A204.1 (cell line): ENCODE data around the gene ANKFY1.
"Not testable (repeated sequence)": the region's sequence is repeated elsewhere in the genome, so short reads cannot be mapped to it uniquely, and the experiment has no call there.

Source experiments
- FAIRE-seq: peaks from 2 replicates; lab custom pipeline; 2012; peaks lifted over from hg19 to GRCh38; lab: Jason Lieb, UNC

Gene ANKFY1

DNA sequence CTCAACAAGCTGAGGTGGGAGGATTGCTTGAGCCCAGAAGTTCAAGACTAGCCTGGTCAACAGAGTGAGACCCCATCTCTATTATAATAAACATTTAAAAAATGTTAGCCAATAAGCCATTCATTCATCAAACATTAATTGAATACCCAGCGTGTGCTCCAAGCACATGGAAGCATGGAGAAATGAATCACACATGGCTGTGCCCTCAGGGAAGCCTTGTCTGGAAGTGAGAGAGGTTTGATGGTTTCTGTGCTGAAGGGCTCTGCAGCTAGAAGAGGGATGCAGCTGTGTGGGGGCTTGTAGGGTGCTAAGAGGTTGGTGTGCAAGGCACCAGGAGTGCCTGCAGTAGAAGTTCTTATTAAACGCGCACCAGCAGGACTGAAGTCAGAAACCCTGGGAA lies 109.6 kb downstream of the ANKFY1 start:
- FAIRE-seq: no peak

DNA sequence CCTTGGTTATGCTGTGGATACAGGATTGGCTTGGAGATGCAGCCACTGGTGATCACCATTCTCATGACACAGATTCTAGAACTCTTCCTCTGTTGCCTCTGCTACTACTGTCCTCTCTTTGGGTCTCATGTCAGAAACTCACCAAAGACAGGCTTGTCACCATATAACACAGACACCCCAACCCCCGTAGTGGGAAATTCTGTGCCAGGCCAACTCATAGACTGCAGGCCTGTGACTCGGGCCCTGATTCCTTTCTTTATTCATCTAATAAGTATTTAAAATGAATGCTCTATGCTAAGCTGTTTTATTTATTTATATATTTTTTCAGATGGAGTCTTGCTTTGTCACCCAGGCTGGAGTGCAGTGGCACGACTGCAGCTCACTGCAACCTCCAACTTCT lies 111.3 kb downstream of the ANKFY1 start:
- FAIRE-seq: no peak

DNA sequence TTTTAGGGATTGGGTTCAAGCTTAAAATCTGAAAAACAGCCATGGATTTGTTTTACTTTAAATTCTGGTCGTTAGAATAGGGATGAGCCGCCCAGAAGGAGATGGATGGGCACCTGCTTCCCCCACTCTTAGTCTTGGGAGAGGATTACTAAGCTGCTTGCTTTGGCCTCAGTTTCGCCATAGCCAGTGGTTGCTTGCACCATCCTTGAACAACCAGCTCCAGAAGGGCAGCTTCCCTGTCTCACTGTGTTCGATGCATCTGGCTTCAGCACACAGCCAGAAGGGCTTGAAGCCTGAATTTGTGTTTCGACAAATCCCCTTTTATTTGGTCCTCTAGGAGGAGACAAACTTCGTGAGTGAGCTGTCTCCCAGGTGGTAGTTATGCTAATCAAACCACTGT lies 113.7 kb downstream of the ANKFY1 start:
- no peak for FAIRE-seq

DNA sequence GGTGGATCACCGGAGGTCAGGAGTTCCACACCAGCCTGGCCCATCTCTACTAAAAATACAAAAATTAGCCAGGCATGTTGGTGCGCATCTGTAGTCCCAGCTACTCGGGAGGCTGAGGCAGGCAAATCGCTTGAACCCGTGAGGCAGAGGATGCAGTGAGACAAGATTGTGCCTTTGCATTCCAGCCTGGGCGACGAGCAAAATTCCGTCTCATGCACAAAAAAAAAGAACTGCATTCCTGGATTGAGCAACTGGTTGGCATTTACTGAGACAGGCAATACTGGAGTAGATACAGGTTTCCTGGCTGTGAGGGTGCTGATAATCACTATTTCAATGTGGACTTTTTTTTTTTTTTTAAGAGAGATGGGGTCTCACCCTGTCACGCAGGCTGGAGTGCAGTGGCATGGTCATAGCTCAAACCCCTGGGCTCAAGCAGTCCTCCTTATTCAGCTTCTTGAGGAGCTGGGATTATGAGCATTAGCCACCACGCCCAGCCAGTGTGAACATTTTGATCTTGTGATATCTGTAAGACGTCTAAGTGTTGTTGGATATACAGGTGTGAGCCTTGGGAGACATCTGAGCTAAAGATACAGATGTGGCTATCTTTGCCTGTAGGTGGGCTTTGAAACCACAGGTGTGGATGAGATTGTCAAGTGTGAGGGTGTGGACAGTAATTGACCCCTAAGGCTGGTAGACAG lies 115.0 kb downstream of the ANKFY1 start:
- no peak for FAIRE-seq

DNA sequence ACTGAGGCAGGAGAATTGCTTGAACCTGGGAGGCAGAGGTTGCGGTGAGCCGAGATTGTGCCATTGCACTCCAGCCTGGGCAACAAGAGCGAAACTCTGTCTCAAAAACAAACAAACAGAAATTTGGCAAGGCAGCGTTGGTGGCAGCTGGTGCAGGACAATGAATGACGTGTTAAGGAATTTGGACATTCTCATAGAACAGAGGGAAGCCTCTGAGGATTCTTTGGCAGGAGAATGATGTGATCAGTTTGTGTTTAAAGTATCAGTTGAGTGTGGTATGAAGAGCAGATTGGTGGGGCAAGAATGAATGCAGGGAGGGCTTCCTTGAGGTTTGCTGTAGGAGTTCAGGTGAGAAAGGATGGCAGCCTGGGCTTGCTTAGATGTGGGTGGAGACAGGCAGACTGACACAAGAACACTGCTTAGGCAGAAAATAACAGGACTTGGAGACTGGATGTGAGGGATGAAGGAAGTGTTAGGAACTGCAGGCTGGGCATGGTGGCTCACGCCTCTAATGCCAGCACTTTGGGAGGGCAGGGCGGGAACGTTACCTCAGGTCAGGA lies 115.9 kb downstream of the ANKFY1 start:
- FAIRE-seq: no peak

DNA sequence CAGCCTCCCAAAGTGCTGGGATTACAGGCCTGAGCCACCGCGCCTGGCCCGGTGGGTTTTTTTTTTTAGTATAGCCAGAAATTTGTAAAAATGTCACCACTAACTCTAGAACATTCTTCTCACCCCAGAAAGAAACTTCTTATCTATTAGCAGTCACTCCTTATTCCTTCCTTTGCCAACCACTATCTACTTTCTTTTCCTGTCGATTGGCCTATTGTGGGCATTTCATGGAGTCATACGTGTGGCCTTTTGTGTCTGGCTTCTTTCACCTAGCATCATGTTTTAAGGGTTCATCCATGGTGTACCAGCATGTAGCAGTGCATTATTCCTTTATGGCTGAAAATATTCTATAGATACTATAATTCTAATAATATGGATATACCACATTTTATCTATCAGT lies 117.1 kb downstream of the ANKFY1 start:
- no peak for FAIRE-seq

DNA sequence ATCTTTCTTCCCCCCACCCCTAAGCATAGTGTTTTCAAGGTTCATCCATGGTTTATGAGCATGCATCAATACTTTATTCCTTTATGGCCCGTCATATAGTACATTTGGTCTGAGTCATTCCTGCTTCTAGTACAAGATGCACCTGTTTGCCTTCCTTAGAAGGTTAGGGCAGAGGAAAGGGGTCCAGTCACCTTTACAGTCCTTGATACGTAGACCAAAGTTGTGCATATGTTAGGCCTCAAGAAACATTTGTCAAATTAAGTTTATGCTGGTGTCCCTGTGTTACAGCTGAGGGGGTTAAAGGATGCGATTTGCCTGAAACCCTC lies 119.4 kb downstream of the ANKFY1 start:
- FAIRE-seq: no peak

DNA sequence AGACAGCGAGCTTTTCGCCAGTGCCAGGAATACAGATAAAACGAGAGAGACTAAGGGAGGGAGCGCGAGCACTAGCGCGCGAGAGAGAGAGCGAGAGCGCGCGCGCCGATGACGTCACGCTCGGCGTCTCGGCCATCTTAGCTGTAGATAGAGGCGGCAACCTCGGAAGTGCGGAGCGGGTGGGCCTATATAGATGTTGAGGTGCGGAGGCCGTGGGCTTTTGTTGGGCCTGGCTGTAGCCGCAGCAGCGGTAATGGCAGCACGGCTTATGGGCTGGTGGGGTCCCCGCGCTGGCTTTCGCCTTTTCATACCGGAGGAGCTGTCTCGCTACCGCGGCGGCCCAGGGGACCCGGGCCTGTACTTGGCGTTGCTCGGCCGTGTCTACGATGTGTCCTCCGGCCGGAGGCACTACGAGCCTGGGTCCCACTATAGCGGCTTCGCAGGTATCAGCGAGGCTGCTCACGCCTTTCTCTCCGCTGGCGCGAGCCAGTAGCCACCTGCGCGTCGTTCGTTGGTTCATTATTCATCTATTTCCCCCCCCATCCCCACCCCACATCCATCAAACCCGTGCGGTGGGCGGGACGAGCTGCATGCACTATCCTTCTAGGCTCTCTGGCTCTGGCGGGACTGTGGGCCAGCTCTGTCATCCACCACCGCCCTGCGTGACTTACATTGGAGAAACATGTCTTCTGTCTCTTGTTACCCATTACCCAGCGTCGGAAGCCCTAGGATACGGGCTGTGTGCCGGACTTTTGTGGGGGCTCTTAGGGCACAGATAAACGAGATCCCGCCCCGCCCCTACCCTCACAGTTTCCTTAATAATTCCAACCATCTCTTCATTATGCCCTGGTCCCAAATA lies 120.0 kb downstream of the ANKFY1 start:
- FAIRE-seq: peak; percentile 3

DNA sequence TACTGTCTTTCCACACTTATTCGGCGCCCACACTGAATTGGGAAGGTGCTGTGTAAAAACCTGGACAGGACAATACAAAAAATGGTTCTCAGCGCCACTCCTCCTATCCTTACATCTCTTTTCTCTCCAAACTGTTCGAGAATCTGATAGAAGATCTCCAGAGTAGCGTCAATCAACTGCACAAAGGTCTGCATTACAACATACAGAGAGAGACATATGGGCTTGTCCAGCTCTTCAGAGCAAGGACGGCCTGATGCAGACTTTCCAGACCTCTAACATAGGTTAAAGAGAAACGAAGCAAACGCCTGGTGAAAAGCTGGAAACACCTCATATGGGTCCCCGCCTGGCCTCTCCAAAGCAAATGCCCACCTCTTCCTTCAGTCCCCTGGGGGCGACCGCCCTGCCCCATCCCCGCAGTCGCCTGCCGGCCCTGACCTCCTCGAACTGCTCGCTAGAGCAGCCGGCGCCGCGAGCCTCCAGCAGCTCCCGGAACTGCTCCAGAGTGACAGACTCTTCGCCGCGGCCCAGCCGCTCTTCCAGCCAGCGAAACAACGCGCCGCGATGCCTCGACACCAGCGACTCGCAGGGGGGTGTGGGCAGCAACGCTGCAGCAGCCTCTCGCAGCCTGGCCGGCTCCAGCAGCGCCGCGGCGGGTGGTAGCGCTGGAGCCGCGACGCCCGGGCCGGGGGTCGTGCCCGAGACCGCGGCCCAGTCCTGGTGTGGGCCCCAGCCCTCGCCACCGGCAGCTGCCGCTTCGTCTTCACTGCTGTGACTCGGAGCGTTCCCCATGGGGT lies 121.5 kb downstream of the ANKFY1 start:
- no peak for FAIRE-seq

DNA sequence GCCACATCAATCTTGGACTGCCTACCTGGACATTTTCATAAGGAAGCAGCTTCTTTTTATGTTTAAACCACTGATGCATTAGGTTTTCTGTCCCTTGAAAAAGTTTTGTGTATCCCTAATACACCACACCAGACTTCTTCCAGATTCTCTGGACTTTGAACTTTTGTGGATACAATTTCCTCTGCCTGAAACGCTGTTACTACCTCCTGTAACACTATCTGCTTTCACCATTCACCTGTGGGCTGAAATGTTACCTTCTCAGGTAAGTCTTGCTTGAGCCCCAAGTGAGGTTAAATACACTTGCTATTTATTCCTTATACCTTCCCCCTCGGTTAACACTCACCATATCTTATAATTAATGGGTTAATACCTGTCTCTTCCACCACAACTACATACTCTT lies 123.7 kb downstream of the ANKFY1 start:
- no peak for FAIRE-seq

DNA sequence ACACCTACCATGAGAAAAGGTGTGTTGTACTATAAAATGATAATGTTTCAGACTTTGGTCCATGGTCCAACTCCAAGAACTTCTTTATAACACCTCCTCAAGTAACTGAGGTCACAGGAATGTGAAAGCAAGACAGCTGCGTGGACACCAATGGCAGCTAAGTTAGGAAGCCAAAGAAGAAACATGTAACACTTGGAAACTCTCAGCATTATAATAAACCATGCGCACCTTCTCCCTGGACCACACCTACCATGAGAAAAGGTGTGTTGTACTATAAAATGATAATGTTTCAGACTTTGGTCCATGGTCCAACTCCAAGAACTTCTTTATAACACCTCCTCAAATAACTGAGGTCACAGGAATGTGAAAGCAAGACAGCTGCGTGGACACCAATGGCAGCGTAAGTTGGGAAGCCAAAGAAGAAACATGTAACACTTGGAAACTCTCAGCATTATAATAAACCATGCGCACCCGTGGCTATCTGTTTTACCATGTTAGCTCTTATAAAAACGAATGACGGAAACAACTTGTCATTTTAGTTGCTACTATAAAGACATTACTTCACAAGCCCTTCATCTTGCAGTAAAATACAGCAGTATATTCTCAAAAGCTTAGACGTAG lies 124.8 kb downstream of the ANKFY1 start:
- FAIRE-seq: not testable (repeated sequence)

DNA sequence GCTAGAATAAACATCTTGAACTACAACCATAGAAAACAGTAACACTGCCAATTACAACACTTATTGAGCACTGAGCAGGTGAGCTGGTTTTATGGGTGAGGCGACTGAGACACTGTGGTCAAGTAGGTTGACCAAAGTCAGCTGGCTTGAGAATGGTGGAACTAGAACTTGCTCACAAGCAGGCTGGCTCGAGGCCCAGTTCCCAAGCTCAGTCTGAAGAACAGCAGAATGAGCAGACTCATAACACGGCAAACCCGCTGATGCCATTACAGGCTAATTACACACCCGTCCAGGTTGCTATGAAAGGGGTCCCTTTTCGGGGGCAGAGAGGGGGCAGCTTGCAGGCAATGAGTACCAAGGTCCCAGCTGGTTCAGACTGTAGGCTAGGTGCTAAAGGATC lies 127.4 kb downstream of the ANKFY1 start:
- no peak for FAIRE-seq

DNA sequence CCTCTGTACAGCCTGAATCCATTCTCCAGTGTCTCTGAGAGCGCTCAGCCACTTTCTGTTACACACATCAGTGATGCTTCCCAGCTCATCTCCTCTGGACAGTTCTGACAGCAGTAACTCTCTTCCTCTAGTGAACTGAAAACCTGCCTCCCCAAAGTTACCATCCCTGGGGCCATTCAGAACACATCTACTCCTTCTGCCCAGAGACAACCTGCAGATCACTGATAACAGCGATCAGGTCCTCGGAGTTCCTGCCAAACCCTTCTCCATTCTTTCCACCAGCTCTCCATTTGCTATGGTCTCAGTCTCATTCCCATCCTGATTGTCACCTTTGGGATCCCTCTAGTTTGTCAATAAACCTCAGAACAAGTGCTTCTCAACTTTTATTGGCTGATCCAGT lies 128.3 kb downstream of the ANKFY1 start:
- FAIRE-seq: no peak

DNA sequence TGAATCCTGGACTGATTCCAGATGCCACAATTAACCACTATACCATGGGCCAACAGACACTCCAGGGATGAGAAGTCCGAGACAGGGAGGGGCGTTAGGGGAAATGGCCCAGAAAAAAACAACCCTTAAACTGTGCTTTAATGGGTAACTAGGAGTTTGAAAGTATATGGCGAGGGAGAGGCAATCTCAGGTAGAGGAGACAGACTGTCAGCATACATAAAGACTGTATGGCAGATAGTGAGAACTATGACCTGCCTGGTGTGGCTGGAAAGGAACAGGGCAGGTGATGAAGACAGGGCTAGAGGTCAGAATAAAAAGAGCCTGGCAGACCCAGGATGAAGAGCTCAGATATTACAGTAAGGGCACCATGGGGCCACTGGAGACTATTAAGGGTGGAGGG lies 129.1 kb downstream of the ANKFY1 start:
- no peak for FAIRE-seq

DNA sequence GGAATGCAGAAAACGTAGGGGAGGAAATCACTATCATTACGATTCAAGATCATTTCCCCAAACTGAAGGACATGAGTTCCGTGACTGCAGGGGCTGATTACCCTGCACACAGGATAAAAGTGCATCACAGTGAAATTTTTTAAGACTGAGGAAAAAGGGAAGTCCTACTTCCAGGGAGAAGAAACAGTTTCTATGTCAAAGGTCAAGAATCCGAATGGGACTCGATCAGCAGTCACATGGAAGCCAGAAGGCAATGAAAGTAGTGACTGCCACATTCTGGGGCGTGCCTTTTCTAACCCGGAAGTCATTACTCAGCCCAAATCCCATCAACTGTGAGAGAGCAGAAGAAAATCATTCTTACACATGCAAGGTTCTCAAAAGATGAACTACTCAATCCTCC lies 133.1 kb downstream of the ANKFY1 start:
- FAIRE-seq: no peak

DNA sequence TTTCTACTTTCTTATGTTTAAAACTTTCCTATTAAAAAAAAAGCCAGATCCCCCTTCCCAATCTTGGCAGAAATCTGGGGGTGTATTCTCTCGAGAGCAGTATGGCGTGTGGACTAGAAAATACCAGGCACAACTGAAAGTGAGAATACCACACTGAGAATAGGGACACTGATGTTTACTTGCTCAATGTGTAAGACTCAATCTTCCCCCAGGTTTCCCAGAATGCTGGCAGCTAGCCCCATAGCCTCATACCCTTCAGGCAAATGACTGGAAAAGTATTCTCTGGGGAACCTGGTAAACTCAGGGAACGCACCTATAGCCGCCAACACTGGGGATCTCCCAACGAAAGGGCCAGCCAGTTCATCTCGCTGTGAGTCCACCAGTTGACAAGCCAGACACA lies 136.2 kb downstream of the ANKFY1 start:
- no peak for FAIRE-seq

DNA sequence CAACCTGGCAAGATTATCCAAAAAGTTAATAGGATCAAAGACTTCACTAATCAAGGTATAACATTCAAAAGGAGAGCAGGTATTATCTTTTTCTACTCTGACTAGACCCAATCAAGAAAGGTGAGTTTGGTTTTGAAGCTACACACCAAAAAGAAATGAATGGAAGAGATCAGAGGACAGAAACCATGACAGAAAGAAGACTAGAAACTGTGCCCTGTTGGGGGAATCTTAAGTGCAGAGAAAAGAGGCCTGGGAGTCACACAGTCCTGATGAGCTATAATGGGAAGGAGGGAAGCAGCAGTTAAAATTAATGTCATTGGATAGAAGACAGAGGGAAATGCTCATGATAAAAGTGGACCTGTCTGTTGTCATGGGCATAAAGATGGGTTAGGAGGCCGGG lies 138.2 kb downstream of the ANKFY1 start:
- FAIRE-seq: no peak

DNA sequence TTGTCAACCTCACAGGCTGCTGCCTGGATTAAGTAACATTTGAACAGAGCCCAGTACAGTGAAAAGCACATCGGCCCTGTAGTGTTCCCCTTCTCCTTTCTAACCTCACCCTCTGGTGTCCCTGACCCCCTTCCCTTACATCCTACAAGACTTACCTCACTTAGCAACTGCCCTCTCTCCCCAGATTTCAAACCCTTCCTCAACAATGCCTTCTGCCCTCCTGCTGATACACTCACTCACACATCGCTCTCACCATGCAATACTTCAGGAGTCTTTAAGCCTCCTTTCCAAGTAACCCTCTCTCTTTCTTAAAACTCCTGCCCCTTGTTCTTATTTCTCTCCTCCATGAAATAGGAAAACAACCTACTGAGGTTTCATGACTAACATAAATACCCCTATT lies 138.8 kb downstream of the ANKFY1 start:
- no peak for FAIRE-seq

DNA sequence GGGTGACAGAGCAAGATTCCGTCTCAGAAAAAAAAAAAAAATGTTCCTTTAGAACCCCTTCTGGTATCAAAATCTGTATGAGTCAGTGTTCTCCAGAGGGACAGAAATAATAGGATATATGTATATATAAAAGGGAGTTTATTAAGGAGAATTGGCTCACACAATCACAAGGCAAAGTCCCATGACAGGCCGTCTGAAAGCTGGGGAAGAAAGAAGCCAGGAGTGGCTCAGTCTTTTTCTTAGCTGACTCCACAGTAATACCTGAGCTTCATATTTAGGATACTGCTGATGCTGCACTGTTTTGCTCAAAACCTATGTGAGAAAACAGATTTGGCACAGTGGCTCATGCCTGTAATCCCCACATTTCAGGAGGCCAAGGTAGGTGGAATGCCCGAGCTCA lies 143.4 kb downstream of the ANKFY1 start:
- no peak for FAIRE-seq

DNA sequence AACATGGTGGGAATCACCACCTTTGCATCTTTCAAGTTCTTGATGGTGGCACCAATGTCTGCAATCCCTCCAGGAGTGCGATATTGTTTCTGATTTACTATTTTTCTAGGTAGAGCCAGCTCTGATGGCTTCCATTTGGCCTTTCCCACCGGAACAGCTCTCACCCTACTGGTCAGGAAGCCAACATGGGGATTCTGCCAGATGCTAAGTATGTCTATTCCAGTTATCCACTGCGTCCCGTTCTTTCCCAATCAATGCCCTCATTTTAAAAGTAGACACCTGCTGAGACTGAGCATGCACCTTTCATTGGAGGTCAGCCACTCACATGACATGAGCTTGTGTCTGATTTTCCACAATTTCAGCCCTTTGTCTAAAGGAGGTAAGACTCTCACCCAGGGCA lies 144.5 kb downstream of the ANKFY1 start:
- FAIRE-seq: no peak

DNA sequence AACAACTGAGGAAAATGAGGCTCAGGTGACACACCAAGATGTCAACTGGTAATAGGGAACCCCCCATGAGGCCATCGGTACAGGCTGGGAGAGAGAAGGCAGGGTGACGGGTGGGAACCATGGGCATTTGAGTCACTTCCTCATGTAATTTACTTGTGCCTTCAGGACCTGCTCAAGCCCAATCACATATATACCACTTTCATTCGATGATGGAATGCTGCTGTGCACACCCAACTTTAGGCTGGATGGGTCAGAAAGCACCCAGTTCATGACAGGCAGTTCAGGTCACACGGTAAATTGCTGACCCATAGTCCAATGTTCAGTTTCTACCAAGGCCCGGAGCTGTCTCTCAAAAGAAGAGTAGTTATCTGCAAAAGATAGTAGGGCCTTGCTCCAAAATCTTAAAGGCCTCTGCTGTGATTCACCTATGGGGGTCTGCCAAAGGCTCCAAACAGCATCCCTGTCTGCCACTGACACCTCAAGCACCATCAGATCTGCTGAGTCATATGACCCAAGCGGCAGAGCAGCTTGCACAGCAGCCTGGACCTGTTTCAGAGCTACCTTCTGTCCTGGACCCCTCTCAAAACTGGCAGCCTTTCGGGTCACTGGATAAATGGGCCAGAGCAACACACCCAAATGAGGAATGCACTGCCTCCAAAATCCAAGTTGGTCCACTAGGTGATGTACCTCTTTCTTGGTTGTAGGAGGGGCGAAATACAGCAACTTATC lies 145.6 kb downstream of the ANKFY1 start:
- FAIRE-seq: no peak

DNA sequence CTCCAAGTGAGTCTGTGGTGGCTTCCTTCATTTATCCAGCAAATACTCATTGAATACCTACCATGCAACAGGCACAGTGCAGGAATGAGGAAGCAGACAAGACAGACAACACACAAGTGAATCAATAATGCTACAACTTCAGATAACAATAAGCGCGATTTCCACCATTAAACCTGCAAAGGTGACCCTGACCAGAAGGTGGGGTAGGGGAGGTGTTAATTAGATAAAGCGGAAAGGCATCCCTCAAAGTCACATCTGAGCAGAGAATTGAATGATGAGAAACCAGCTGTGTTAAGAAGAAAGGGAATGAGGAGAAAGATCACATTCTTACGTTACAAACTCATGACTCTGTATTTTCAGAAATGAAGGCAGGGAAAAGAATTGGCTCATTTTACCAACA lies 147.3 kb downstream of the ANKFY1 start:
- no peak for FAIRE-seq
